Urothelium cell line (cell line): ENCODE data around the gene FSTL4.

Experiments used
- DNase-seq: peaks from one replicate; pipeline ENCODE4 v3.0.0; 2011; ENCODE audit warnings: low spot score, mixed read lengths
- FAIRE-seq: peaks from 2 replicates; lab custom pipeline; 2011; peaks lifted over from hg19 to GRCh38; lab: Jason Lieb, UNC

Gene FSTL4

DNA sequence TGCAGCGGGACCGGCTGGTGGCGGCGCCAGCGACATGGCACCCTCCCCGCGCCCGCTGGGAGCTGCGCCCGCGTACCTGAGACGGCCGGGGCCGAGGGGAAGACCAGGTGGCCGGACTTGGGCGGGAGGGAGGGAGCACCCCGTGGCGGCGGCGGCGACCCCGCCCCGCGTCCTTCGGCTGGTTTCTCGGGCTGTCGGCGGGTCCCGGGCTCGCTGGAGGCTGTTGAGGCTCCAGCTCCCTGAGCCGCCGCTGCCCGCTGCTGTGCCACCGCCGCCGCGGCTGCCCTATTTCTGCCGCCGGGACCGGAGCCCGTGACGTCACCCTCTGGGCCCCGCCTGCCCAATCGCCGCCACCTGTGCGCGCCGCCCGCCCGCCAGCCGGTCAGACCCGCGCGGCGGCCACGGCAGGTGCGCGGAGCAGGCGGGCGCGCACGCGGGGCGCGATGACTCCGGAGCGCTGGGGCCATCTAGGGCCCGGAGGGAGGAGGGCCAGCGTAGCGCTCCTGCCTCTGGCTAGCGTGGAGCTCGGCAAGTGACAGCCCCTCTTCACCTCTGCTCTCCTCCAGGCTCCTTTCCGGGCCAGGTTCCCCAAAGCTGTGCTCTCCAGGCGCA, at the start of gene FSTL4:
Gene FSTL4 (minus strand): TSS at position 293 of the 612 bp plus-strand sequence.
- FAIRE-seq = no peak
- no peak for DNase-seq

DNA sequence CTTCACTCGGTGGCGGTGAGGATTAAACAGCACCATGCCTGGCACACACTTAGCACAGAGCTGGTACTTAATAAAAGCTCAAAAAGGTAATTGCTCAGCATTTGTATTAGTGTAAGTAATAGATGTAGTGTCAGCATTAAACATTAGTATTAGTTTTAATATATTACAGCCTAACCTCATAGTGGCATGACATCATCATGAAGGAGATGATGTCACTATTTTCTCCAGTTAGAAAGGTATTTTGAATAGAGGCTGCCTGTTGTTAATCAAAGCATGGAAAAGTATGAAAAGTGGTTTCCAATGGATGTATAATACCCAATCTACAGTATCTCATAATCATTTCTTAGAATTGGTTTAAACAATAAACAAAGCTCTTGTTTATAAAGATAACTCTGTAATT, 49.0 kb upstream of the FSTL4 start:
- DNase-seq (no peak), FAIRE-seq (no peak)

DNA sequence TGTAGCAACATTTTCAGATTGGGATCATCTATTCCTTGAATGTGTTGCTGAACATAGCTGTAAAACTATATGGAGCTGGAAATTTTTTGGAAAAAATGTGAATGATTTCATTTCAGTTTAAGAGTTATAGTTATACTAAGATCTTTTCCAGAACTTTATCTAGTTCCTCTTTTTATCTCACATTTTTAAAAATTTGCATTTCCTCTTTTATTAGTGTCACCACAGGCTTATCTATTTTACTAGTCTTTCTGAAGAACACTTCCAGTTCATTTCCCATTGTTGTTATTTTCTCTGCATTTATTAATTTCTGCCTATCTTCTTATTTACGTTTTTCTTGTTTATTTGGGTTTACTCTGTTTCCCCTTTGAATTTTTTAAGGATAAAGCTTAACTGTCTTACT, 46.0 kb upstream of the FSTL4 start:
- FAIRE-seq (no peak), DNase-seq (no peak)

DNA sequence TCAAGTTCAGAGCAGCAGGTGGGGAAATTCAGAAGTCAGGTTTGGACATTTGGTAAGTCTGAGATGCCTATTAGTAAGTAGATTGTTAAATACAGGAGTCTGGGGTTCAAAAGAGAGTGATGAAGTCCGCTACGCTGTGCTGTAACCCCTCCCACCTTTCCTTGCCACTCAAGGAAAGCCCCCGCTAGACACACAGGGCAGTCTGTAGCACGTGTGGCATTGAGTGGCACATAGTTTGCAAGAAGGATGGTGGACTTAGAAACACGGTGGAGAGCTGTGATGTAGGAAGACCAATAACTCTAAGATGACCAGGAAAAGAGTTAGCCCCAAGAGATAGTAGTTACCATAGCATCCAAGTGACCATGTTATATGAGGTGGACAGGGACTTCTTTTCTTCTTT, 44.7 kb upstream of the FSTL4 start:
- FAIRE-seq = no peak
- no peak for DNase-seq

DNA sequence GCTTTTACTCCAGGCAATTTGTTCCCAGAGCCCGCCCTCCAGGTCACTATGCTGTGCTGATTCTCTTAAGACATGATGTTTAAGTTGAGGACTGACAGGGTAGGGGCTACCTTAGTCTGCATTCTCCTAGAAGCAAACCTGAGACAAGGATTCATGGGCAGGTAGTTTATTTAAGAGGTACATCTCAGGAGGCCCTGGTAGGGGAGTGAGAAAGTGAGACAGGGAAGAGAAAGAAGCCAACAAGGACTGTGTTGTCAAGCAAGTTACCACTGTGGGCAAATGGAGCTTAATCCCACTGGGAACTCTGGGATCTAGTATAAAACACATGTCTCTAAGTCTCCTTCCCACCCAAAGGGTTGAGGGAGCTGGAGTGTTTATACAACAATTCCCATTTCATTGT, 43.6 kb upstream of the FSTL4 start:
- FAIRE-seq = no peak
- no peak for DNase-seq

DNA sequence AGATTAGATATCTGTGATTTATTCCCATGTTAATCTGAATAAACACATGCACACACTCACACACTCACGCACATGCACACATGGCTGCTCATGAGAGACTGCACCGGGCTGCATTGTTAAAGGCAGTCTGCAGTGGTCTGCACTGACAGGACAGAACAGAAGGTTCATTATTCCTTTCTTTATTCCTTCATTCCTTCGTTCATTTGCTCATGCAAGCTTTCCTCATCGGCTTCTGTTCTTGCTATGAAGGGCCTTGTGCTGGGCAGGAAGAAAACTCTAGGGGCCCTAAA, 41.4 kb upstream of the FSTL4 start:
- FAIRE-seq = no peak
- no peak for DNase-seq

DNA sequence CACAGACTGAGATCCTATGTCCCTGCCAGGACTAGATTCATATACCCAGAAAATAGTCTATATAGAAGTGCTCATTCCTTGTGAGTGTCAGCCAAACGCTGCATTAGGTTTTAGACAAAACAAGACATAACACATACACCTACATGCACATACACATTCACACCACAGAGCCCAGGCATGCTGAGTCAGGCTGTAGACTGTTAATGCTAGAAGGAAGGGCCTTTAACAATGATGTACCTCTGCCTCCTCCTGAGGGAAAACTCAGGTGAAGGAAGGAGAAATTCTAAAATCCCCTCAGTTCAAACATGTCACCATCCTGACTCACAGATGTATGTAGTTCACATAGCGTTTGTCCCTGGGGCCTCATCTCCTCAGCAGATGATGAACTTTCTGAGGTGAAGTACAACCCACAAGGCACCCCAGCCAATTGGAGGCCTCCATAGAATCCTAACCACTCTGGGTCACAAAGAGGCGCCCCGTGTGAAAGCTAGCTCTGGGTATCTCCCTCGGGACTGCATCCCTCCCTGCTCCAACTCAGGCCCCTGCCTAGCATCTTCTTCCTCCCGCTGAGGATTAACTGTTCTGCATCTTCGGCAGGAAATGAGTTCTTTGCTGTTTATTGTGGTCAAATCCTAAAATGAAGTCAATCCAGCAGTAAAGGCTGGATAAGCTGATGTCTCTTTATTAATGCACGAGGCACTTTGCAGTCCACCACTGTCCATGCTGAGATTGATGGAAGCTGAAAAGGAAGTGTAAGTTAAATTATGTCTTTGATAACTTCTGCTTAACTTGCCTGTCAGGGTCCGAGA, 40.8 kb upstream of the FSTL4 start:
- FAIRE-seq = no peak
- no peak for DNase-seq

DNA sequence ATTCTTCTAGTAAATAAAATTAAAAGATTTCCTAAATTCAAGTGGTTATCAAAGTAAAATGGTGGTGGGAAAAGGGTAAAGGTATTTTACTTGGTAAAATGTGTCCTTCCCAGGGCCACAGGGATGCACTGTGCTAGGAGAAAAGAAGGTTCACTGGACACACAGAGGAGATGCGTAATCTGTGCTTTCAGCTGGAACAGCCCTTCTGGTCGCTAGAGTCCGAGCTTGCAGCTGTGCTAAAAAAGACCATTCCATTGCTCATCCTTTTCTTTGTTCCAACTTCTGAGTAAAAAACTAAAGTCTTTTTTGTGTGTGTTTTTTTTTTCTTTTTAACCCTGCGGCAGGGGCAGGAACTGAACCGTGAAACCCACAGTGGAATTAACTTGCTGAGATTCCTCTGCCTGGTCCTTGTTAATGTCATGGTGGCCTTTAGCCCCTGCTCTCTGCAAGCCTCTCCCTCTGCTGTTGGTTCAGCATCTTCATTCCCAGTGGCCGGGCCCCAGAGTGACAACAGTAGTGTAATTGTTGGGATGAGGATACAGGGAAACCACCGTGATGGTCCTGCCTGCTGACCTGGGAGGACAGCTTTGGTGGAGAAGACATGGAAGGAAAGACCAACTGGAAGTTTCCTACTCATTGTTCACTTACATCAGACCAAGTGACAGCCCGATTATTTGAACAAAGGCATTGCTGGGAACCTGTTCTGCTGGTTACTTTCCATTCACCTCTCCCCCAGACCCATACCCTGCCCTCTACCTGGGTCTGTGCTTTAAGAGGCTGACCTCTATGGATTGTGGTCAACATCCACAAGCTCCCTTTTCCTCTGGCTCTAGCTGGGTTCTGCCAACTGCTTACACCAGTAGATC, 31.9 kb upstream of the FSTL4 start:
- DNase-seq = no peak
- no peak for FAIRE-seq

DNA sequence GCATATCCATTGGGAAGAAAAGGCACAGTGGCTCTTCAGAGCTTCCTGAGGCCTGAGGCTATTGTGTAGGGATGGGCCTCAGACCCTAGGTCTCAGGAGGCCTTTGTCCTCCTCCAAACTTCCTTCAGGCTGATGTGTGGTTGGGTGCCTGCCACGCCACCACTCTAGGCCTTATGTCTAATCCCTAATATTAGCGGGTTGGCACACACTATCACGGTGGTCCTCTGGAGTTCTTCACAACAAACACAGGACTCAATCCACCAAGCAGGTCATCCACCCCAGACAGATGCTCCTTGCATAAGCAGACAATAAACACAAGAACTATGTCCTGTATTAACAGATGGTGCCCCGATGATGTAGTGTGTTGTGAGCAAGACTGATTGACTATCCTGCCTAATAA, 31.0 kb upstream of the FSTL4 start:
- DNase-seq = no peak
- peak; percentile 35 for FAIRE-seq

DNA sequence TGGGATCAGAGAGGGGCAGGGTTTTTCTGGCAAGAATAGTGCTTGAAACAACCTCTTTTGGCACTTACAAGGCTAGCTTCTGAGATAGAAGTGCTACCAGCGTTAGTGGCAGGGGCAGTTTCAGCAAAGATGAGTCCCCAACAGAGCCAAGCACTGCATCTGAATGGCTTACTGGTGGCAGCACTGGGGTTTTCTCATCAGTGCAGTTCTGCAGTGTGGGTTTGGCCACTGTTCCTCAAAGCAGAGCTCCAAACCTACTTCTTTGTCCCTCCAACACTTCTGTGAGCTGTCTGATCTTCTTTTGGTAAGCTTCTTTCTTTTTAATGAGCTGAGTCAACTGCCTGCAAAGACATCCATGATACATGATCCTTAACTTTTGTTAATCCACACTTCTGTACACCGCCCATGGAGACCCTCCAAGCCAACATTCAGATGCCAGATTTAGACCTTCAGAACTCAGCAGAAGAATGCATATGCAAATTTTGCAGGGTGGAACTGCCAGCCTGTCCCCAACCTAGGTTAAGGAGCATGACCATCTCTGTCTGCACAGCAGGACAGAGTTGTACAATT, 29.9 kb upstream of the FSTL4 start:
- DNase-seq = no peak
- no peak for FAIRE-seq

DNA sequence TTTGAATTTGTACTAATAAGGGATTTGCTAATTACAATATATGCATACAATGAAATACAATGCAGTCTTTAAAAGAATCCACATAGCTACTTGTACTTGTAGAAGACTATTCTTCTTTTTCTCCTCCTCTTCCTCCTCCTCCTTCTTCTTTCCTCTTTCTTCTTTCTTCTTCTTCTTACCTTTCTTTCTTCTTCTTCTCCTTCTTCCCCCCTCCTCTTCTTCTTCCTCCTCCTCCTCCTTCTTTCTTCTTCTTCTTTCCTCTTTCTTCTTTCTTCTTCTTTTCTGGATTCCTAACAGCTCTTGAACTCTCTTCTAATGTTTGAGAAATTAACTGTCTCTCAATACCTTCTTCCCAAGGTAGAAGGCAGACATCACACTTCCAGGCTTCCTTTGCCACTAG, 29.3 kb upstream of the FSTL4 start:
- DNase-seq = no peak
- FAIRE-seq = no peak

DNA sequence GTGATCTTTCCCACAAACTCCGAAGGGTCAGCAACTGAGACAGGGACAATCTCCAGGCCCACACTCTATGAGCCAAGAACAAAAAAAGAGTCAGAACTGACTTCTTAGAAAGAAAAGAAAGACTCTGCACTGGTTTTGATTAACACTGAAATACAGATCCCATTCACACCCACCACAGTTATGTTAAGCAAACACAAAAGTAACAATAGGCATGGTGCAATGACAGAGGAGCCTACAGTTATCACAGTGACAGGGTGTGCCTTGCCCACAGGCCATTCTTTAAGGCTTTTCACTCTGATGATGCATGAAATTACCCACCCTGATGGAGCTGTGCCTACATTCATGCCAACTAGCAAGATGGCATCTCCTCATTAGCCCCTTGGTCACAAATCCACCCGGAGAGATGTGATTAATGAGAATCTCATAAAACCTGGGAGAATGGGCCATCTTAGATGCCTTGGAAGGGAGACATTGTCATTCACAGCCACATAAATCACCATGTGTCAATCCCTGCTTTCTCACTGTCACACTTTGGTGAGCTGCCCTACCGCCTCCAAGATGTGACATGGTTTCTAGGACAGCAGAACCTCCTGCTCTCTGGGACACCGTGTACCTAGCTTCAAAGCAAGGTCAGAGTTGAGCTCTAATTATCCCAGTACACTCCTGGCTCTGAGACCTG, 27.6 kb upstream of the FSTL4 start:
- FAIRE-seq = no peak

DNA sequence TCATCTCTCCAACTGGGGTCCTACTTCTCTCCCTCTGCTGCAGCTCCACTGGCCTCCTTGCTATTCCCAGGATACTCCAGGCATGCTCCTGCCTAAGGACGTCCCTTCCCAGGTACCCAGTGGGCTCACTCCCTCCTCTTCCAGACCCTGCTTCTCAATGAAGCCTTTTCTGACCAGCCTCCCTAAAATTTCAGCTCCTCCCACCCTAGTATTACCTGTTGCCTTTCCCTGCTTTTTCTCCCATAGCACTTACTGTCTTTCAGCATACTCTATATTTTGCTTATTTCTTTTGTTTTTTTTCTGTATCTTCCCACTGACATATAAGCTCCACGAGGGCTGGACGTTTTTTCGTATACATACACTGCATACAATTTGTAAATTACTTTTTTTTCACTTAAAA, 26.1 kb upstream of the FSTL4 start:
- no peak for FAIRE-seq

More for the DNA sequence above, 27.6 kb upstream of the FSTL4 start:
- no peak for DNase-seq

DNA sequence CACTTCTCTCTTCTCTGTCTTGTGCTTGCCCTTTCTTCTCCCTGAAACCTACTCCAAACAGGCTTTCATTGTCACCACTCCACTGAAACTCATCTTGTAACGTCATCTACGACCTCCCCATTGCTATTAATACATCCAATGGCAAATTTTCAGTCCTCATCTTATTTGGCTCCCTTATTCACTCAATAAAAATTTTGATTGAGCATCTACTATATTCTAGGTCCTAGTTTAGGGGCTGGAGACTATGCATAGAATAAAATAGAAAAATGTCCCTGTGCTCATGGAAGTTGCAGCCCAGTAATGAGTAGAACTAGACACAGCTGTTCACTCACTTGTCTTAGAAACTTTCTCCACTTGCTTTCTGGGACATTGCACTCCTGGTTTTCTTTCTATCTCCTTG, 24.9 kb upstream of the FSTL4 start:
- DNase-seq (no peak), FAIRE-seq (no peak)

More for the DNA sequence above, 26.1 kb upstream of the FSTL4 start:
- no peak for DNase-seq

DNA sequence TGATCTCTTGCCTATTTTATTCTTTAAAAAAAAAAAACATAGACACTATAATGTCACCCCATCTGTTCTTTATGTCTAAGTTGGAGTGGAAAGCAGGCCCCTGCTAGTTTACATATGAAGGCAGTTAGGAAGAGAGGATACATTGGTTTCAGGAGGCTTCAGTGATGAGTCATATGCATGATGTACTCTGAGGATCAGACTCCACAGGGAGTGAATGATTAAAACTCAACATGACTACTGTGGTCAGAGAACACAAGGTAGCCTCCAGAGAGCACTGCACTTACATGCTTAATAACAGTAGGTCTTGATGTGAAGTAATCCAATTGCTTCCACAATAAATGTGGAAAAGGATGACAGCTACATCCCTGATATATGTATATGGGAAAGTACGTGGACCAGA, 22.7 kb upstream of the FSTL4 start:
- DNase-seq (peak; percentile 61), FAIRE-seq (no peak)

DNA sequence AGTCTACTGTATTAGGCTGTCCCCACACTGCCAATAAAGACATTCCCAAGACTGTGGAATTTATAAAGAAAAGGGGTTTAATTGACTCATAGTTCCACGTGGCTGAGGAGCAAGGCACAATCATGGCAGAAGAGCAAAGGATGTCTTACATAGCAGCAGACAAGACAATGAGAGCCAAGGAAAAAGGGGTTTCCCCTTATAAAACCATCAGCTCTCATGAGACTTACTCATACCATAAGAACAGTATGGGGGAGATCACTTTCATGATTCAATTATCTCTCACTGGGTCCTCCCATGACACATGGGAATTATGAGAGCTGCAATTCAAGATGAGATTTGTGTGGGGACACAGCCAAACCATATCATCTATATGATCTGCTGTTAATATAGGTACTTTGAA, 14.8 kb upstream of the FSTL4 start:
- no peak for FAIRE-seq
- no peak for DNase-seq

DNA sequence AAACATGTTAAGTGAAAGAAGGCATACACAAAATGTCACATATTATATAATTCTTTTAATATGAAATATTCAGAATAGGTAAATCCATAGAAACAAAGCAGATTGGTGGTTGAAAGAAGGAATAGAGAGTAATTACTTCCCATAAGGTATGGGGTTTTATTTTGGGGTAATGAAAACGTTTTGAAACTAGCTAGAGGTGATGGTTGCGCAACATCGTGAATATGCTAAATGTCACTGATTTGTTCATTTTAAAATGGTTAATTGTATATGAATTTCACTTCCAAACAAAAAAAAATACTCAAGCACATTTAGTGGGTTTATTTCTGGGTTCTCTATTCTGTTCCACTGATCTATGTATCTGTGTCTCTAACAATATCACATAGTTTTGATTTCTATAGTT, 12.0 kb upstream of the FSTL4 start:
- no peak for DNase-seq
- no peak for FAIRE-seq

DNA sequence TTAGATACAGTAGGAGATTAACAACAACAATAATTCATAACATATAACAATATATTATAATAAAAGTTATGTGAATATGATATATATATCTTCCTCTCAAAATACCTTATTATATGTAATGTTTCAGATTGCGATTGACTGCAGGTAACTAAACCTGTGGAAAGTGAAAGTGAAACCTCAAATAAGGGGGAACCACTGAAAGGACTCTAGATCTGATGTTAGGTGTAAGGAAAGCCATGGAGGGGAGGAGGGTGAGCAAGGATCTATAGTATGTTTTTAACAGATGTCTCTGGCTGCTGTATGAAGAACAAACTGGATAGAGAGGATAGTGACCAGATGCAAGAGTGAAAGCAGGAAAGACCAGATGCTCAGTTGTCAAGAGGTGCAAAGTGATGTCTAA, 5.8 kb upstream of the FSTL4 start:
- FAIRE-seq (no peak), DNase-seq (no peak)

DNA sequence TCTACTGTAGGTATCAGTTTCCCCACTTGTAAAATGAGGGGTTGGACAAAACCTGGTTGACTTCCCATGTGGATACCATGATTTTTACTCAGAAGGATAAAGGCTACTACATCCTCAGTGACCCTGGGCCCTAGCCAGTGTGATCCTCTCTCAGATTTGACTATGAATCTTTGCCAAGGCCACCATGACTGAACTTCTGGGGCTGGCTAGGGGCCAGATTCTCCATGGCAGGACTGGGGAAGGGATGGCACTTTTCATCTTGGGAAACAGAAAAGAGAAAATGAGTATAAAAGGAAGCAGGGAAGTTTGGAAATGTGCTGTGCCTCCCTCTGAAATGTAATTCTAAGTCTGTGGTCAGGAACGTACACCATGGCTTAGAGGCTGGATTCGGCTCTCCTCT, 1.4 kb upstream of the FSTL4 start:
- FAIRE-seq = no peak
- DNase-seq = no peak

DNA sequence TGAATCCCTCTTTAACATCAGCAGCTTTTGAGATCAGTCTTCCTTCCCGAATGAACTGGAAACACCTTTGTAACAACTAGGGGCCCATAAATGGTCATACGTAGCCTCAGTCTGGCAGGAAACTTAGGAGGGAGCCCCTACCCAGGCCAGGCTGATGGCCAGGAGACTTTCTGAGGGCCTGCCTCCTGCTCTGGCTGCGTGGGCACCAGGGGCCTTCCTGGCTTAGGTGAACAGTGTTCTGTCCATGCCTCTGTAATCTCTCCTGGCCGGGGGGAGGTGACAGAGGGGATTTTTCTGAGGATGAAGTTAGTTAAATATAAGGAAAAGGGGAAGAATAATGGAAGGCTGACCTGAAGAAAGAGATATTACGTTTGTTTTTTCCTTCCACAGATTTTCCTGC, 843 bp upstream of the FSTL4 start:
- no peak for FAIRE-seq
- DNase-seq = no peak
